Heart left ventricle (tissue), 16 donors: Measurements from ENCODE around the gene DYNLT2. TPM values are rescaled to one million over a fixed set of nuclear protein-coding genes. Genes with fewer than 3 reads are reported as not detected.

Experiments
- ATAC-seq, 4 donors: fragments of 200-7000 bp; cut with Tn5 transposase; one replicate each; pipeline ENCODE4 v1.9.1; 2020 to 2022; ENCODE audit warnings: moderate library complexity in 4 of 4, mild to moderate bottlenecking in 3 of 4, moderate number of reproducible peaks in 1 of 4
- DNase-seq, 5 donors: peaks; one replicate each; pipeline ENCODE4 v3.0.0-alpha.2; 2020
- H3K27ac ChIP-seq, 12 donors: fragments of 200-600 bp; sonication (generic) in 4 of 12; one replicate each; pipeline versions ENCODE4 v1.5.0 to v1.8.0; 2016 to 2022; ENCODE audit warnings: mild to moderate bottlenecking in 2 of 12
- H3K27me3 ChIP-seq, 9 donors: fragments of 200-600 bp; sonication (generic) in 2 of 9; one replicate each; pipeline versions ENCODE4 v1.5.1 to v1.8.0; 2016 to 2022; ENCODE audit warnings: mild to moderate bottlenecking in 3 of 9
- H3K36me3 ChIP-seq, 9 donors: fragments of 200-600 bp; sonication (generic) in 2 of 9; one replicate each; pipeline versions ENCODE4 v1.5.0 to v1.8.0; 2018 to 2022; ENCODE audit warnings: mild to moderate bottlenecking in 2 of 9
- H3K4me1 ChIP-seq, 12 donors: fragments of 200-600 bp; sonication (generic) in 4 of 12; one replicate each; pipeline versions ENCODE4 v1.5.0 to v1.8.0; 2016 to 2022; ENCODE audit warnings: mild to moderate bottlenecking in 3 of 12
- H3K4me3 ChIP-seq, 12 donors: fragments of 200-600 bp; sonication (generic) in 4 of 12; one replicate each; pipeline versions ENCODE4 v1.5.0 to v1.8.0; 2017 to 2022; ENCODE audit warnings: mild to moderate bottlenecking in 9 of 12, moderate library complexity in 4 of 12
- H3K9me3 ChIP-seq, 12 donors: fragments of 200-600 bp; sonication (generic) in 4 of 12; one replicate each; pipeline versions ENCODE4 v1.5.0 to v1.8.0; 2016 to 2022; ENCODE audit warnings: mild to moderate bottlenecking in 1 of 12
- POLR2A ChIP-seq, 2 donors: fragments of 450-650 bp; IDR thresholded peaks; one replicate each; pipeline ENCODE4 v1.6.1; 2017; ENCODE audit warnings: antibody characterized with exemption in 2 of 2, mild to moderate bottlenecking in 2 of 2, moderate library complexity in 2 of 2
- WGBS, 4 donors: extraction: QIAGEN DNeasy Blood & Tissue Kit in 2 of 4; methylation state at CpG; one replicate each; pipeline versions ENCODE4 v1.1.5 to v1.1.7; 2013 to 2018; 5-methylcytosine and 5-hydroxymethylcytosine counted together
- intact Hi-C, 10 donors: fragments of 100-400 bp; cut with DNase I; formaldehyde crosslinking; loops; one replicate each; pipeline versions ENCODE4 v1.11.1 to v1.14.2; 2022
- polyA plus RNA-seq, 2 donors: library from polyadenylated mRNA; stranded (reverse); fragments of 200-250 nt; gene quantifications; one replicate each; pipeline ENCODE4 v1.2.3, GENCODE V29; 2013
- total RNA-seq, 9 donors: library from RNA; depleted of rRNA in 2 of 9; stranded (reverse); fragments of >200 nt in 2 of 9; fragmentation: NEBNext Ultra II Directional in 3 of 9; extraction: Animal tissue kit (Norgen Biotek cat#: 25700) in 3 of 9; gene quantifications; one replicate each; pipeline versions ENCODE4 v1.1.0 to v1.2.4, GENCODE V29; 2016 to 2023
- TF ChIP-seq, protein P1 (sequence below), 12 donors: fragments of 200-600 bp; sonication (generic) in 4 of 12; IDR thresholded peaks; one replicate each; pipeline versions ENCODE4 v1.5.0 to v1.8.0; 2018 to 2022; ENCODE audit warnings: antibody characterized with exemption in 12 of 12, mild to moderate bottlenecking in 5 of 12
- donor health status: ischemic (EF 13 %, LVEDD 7.1; RV severe dilation, severe dysfunction).
- donor health status: healthy with polysubstance abuse.
- donor health status: DM: no; HTN: yes; CAD: no.
- donor health status: DM: no; HTN: no; CAD: no.
- donor health status: ischemic (EF 25% LVEDD 6.9; RV normal size, moderate dysfunction).
- donor health status: ischemic (EF 25% LVEDD 5.7; RV mildly dilated, moderate dysfunction).
- donor health status: healthy.
- donor health status: DM: yes; HTN: yes; CAD: no.
- donor health status: ischemic (EF 35%, LVEDD 5.7; RV mildly dilated, moderate dysfunction).
- donor health status: nonischemic (EF 11% LVEDD 7.7; RV severe dilation, severe dysfunction).
- donor health status: DM: yes; HTN: yes; CAD: no.
- donor health status: PGD.
- donor health status: ischemic (EF 29% LVEDD 5.4; RV normal size, mild dysfunction).
- donor health status: nonischemic (EF 23%, LVEDD 6.1; RV moderate dilation, normal function).

DYNLT2 gene
- total and polyA plus RNA-seq, 11 donors: 0.49 to 1.5 (median 0.67) TPM

DNA sequence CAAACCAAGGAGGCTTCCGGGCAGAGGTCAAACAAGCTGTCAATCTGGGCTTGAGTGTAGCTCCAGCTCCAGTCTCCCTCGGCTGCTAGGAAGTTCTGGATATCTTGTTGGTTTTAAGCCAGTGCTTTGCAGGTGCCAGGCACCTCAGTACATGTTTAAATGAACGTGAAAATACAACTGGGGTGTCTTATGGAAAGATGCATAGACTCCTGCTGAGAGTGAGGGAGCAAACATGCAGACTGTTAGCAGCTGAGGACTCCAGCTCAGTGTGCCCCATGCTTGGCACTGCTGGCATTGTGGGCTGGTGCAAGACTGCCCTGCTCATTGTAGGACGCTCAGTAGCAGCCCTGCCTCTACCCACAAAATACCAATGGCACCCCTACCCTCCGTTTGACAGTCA, 28.5 kb upstream of the DYNLT2 start:
- ATAC-seq (no peak), DNase-seq (no peak)
- Histone ChIP-seq H3K27me3 (no peaks in the 10 kb centered on the region), H3K4me1 (no peaks in the 10 kb centered on the region), H3K9me3 (no peaks in the 10 kb centered on the region), H3K27ac (no peak overlapping the region), H3K4me3 (no peak overlapping the region), H3K36me3 (peaks cover 0 to 66% (median 53%) of the 10 kb centered on the region in 9 donors)
- no peak for TF ChIP-seq POLR2A (IDR thresholded peaks at IDR 0.05)
- TF ChIP-seq, protein P1, sequence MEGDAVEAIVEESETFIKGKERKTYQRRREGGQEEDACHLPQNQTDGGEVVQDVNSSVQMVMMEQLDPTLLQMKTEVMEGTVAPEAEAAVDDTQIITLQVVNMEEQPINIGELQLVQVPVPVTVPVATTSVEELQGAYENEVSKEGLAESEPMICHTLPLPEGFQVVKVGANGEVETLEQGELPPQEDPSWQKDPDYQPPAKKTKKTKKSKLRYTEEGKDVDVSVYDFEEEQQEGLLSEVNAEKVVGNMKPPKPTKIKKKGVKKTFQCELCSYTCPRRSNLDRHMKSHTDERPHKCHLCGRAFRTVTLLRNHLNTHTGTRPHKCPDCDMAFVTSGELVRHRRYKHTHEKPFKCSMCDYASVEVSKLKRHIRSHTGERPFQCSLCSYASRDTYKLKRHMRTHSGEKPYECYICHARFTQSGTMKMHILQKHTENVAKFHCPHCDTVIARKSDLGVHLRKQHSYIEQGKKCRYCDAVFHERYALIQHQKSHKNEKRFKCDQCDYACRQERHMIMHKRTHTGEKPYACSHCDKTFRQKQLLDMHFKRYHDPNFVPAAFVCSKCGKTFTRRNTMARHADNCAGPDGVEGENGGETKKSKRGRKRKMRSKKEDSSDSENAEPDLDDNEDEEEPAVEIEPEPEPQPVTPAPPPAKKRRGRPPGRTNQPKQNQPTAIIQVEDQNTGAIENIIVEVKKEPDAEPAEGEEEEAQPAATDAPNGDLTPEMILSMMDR (IDR thresholded peaks at IDR 0.05): no peak
- intact Hi-C loops: no loop called here
- 80 to 93% (median 83%) methylated on average over 5 of the region's 5 CpGs for WGBS, 4 donors

DNA sequence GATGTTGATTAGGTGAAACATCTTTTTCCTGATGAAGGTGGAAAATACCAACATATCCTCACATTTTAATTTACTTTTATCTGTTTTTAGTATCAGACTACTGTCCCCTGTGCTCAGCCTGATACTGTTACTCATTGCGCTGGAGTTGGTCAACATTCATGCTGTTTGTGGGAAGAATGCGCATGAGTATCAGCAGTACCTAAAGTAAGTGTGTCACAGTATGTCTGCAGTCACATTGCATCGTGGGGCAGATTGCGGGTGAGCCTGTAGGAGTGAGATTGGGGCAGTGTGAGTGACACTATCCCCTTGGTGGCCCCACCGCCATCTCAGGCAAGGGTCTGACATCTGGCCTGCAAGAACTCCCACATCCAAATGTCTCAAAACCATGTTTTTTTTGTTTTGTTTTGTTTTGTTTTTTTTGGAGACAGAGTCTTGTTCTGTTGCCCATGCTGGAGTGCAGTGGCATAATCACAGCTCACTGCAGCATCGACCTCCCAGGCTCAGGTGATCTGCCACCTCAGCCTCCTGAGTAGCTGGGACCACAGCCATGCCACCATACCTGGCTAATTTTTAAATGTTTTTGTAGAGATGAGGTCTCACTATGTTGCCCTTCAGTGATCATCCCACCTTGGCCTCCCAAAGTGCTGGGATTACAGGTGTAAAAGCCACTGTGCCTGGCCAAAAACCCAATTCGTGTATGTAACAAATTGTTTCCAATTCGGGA, 27.9 kb upstream of the DYNLT2 start:
- ATAC-seq: no peak
- Histone ChIP-seq H3K4me3 (no peak overlapping the region), H3K27ac (no peak overlapping the region), H3K27me3 (no peaks in the 10 kb centered on the region), H3K9me3 (no peaks in the 10 kb centered on the region), H3K4me1 (no peaks in the 10 kb centered on the region), H3K36me3 (peaks cover 0 to 67% (median 54%) of the 10 kb centered on the region in 9 donors)
- intact Hi-C loops: no loop called here
- no peak for DNase-seq
- 81 to 87% (median 86%) methylated on average over 8 of the region's 8 CpGs for WGBS, 4 donors
- TF ChIP-seq POLR2A (IDR thresholded peaks at IDR 0.05): no peak
- TF ChIP-seq, protein P1 (IDR thresholded peaks at IDR 0.05): no peak

DNA sequence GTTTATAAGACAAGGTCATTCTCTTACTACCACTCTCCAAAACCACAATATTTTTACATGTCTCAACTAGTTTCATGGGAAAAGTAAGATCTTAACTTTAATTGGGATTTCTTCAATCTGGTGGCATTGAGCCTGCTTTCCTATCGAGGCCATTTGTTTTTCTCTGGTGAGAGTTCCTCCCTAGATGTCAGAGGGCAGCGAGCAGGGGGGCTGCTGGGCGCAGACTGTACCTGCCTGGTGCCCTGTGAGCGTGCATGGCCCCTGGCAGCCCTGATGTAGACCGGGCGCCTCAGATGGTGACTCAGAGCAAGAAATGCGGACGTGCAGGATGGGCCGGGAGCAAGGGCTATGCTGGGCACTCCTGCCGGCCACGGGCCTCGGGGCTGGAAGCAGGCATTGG, 27.3 kb upstream of the DYNLT2 start:
- Histone ChIP-seq H3K36me3 (peaks cover 0 to 71% (median 60%) of the 10 kb centered on the region in 9 donors), H3K27me3 (no peaks in the 10 kb centered on the region), H3K4me1 (no peaks in the 10 kb centered on the region), H3K9me3 (no peaks in the 10 kb centered on the region), H3K4me3 (no peak overlapping the region), H3K27ac (no peak overlapping the region)
- ATAC-seq (no peak), DNase-seq (no peak)
- WGBS, 4 donors: 87 to 96% (median 94%) methylated on average over 9 to 12 of the region's 12 CpGs
- TF ChIP-seq, protein P1 (IDR thresholded peaks at IDR 0.05): no peak
- no peak for TF ChIP-seq POLR2A (IDR thresholded peaks at IDR 0.05)
- intact Hi-C loops: no loop called here

DNA sequence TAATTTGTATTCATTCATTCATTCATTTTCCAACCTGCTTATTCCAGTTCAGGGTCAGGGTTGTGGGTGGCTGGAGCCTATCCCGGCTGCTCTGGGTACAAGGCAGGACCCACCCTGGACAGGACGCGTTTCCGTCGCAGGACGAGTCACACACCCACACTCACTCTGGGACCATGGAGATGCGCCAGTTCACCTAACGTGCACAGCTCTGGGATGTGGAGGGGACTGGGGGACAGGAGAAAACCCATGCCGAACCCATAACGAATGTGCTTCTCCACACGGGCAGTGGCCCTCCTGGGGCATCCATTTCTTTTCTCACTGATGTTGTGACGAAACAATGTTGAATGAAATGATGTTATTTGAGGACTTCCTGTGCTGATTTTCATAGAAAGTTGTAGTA, 26.5 kb upstream of the DYNLT2 start:
- no peak overlapping the region for H3K27ac ChIP-seq
- H3K4me3 ChIP-seq: no peak overlapping the region
- H3K4me1 ChIP-seq: no peaks in the 10 kb centered on the region
- intact Hi-C loops: no loop called here
- no peak for DNase-seq
- H3K36me3 ChIP-seq: peaks cover 0 to 78% (median 64%) of the 10 kb centered on the region in 9 donors
- 94% methylated on average over 12 of the region's 12 CpGs for WGBS, 4 donors
- TF ChIP-seq, protein P1 (IDR thresholded peaks at IDR 0.05): no peak
- TF ChIP-seq POLR2A (IDR thresholded peaks at IDR 0.05): no peak
- H3K27me3 ChIP-seq: no peaks in the 10 kb centered on the region
- no peak for ATAC-seq
- H3K9me3 ChIP-seq: no peaks in the 10 kb centered on the region
